Stimulated activated CD4-positive, alpha-beta T cell treated with anti-CD3 and anti-CD28 coated beads, Interleukin-15, amount 100 ng/mL, for 1 hour (primary cell): ENCODE data around the gene ASPN.

Source experiments
- DNase-seq, 2 donors: peaks; one replicate each; pipeline ENCODE4 v3.0.0-alpha.2; 2020; ENCODE audit warnings: low read depth in 1 of 2, low spot score in 1 of 2

ASPN gene

DNA sequence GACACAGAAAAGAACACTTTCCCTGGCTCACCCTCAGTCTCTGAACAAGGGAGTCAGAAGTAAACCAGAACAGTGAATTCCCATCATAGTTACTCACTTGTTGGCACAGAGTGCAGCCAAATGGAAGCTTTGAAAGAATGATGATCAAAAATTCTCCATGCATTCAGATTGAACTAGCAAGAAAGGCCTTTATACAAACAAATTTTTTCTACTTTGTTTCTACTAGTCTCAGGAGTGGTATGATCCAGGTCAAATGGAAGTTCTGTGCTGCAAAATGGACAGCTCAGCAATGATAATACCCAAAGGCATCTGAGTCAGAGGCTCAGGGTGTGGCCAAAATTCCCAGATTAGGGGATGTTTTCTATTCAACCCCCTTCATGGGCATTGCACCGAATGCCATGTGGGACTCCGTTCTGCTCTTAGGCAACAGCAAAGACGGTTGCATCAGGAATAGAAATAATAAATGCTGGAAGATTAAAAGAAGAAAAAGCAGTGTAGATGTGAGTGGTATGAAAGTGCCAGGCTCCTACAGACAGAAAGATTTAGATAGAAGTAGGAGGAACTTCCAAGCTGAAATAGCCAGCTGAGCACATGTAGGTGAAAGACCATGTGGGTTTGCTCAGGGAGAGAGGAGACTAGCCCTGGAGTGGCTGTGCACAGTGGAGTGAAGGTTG, 24.0 kb upstream of the ASPN start:
- DNase-seq = no peak

- no peak for DNase-seq
Observed at GRCh38 chr9:92504881-92505280, 22.6 kb upstream of the ASPN start.

DNA sequence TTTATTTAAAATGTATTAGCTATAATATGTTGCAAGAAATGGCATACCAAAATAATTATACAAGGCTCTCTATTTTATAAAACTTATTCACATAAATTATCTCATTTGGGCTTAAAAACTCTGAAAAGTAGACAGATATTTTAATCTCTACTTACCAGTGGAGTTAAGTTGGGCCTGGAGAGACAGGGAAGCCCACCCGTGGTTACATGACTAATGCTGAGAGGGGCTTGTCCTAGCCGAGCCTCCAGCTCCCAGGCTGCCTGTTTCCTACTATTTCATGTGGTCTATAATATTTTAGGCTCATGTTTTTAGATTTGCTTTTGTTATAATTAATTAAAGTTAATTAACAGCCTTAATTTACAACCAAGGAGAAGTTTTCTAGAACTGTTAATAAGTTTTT, 20.9 kb upstream of the ASPN start:
- no peak for DNase-seq

DNA sequence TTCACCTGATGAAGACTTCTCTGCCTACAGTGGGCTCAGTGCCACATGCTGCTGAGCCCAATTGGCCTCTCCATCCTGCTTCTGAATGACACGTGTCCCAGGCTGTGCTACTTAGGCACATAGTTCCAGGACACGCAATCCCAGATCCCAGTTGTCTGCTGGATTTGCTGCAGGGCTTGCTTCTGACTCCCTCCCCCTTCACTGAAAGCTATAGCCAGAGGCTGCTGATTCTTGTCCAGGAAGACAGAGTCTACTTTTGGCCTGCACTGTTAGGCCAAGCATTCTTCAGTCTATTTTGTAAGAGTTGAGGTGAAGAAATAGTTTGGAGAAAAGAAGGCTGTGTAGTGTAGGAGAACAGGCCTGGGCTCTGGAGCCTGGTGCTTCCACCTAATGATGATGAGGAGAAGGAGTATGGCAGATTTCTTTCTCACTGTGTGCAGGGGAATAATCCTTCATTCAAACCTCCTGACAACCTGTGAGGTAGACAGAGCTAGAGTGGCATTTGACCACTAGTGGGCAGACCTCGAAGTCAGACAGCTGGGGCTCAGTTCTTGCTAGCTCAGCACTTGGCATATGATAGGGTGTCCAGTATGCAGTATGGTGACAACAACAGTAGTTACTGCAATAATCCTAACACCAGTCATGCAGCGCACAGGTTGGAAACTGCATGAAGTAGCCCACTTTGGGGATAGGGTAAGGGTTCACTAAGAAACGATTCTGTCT, 19.5 kb upstream of the ASPN start:
- no peak for DNase-seq

- DNase-seq = no peak
Observed at GRCh38 chr9:92500725-92501124, 18.4 kb upstream of the ASPN start.

- DNase-seq = no peak
Observed at GRCh38 chr9:92499701-92500100, 17.4 kb upstream of the ASPN start.

GRCh38 chr9:92496396-92497176, 14.3 kb upstream of the ASPN start:
- DNase-seq = no peak

GRCh38 chr9:92494856-92495255, 12.6 kb upstream of the ASPN start:
- DNase-seq = no peak

DNA sequence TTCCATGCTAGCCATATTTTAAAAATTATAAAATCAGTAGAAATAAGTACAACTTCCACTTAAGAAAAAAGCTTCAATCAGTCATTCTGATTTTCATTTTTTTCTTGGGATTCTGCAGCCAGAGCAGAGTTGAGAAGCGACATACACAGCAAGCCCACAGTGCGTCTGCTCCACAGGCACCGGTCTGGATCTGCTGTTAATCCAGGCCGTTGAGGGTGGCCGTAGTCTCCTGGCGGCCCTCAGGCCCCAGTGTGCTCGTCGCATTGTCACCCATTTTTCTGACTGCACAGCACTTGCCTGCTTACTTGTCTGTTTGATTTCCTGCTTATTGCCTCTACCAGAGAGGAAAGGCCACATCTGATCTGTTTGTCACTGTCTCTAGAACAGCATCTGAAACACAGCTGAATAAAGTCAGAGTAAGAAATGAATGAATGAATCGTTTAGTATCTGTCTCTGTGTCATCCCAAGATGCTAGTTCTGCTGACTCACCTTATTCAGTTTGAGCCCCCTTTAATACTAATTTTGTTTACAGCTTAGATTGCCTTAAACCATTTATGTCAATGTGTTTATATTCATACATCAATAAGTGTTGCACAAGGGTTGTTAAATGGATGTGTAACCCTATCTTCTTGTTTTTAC, 11.6 kb upstream of the ASPN start:
- no peak for DNase-seq

DNA sequence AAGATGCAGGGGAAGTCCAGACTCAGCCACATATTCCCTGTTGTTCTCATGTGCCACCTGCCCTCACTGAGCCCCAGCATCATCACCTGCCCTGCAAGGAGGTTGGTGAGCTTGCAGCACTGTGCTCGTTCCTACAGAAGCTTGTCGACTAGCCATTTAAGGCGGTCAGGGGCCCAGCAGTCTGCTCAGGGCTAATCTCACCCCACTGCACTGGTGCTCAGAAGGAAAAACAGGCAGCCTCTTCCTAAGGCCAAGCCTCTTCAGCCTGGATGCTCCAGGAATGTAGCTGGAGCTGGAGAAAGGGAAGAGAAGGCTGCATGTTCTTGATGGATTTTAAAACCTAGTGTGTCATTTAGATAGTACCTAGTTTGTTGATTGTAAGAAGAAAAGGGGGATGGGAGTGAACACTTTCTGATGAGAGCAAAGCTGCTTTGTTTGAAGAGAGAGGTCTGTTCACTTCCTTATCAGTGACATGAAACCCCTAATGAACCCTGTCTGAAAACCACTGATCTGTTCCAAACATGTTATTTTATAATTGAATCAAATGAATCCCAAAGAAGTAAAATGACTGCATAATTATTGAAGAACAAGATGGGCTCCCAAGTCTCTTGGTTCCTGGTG, 10.6 kb upstream of the ASPN start:
- no peak for DNase-seq

- DNase-seq = no peak
Observed at GRCh38 chr9:92488681-92489550, 6.6 kb upstream of the ASPN start.

DNA sequence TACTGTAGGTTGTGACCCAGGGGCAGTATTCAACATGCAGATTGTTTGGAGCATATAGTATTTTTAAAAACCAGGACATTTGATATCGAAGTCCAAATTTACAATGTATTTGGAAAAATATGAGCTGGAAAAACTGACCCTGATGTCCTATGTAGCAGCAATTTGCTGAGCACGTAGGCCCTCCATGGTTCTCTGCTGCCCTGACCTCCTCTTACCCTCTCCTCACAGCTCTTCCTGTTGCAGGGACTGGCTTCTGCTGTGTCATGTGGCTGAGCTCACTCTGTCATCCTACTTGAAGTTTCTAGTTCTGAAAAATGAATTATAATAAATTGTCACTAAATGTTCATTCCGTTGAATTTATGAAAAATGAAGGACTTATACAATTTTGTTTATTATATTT, 4.1 kb upstream of the ASPN start:
- DNase-seq = no peak

DNA sequence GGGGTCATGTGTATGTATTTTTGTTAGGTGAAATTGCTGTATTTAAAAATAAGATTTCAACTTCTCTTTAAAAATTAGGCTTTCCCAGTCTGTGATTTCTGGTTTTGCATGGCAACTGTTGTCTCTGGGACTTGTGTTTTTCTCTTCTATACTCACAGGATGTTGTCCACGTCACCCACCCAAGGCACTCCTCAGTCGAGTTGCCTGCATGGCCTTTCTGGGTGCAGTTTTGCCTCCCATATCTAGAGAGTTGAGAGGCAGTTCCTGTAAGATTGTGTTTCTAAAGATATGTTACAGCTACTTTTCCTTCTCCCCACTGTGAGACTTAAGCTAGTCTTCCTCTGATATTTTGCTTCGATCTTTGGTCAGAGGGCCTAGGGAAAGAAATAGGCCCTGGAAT, 2.3 kb upstream of the ASPN start:
- no peak for DNase-seq

- DNase-seq = no peak
Observed at GRCh38 chr9:92483627-92484545, 1.6 kb upstream of the ASPN start.

- DNase-seq = no peak
Observed at GRCh38 chr9:92482805-92483204, 499 bp upstream of the ASPN start.

GRCh38 chr9:92480986-92481633, 1.2 kb downstream of the ASPN start:
- DNase-seq = no peak

- no peak for DNase-seq
Observed at GRCh38 chr9:92480291-92480771, 2.0 kb downstream of the ASPN start.

- no peak for DNase-seq
Observed at GRCh38 chr9:92479346-92479745, 3.0 kb downstream of the ASPN start.

DNA sequence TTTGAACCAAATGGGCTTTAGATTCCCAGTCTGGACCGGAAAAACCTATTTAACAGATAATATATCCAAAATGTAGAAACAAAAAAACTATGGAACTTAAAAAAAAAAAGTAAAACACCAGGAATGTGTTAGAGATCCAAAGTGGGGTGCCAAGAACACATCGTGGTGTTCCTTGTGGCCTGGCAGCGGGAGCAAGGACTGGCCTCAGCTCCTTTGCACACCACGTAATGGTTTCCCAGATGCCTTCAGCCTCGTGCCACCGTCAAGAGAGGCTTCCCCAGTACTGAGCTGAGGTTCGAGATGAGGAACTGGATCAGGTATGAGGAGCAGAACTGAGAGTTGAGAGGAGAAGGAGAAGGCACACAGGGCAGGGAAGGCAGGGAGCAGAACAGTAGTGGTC, 3.5 kb downstream of the ASPN start:
- no peak for DNase-seq
